ENCODE measurements around the gene CCNT2. TPM values are rescaled to one million over a fixed set of nuclear protein-coding genes. Genes with fewer than 3 reads are reported as not detected.

The CCNT2 gene
- total RNA-seq, 3 donors from 2014 or later = 37.9 to 51.7 (median 46.7) TPM

- DNase-seq = no peak
- H3K9me3 ChIP-seq = no peaks in the 10 kb centered on the region
- H3K4me1 ChIP-seq (ENCODE audit: low read depth) = peaks cover 6% of the 10 kb centered on the region
- no peak overlapping the region for H3K4me3 ChIP-seq
- no peak for TF ChIP-seq CTCF (IDR thresholded peaks at IDR 0.05)
- intact Hi-C loops (cut with DNase I, micrococcal nuclease) = no loop called here
- H3K36me3 ChIP-seq (ENCODE audit: low read depth) = no peaks in the 10 kb centered on the region
- ATAC-seq = no peak
Measured at GRCh38 chr2:134934150-134934549, 15.5 kb downstream of the CCNT2 start.

GRCh38 chr2:134934641-134935040 lies 16.0 kb downstream of the CCNT2 start:
- H3K4me1 ChIP-seq (ENCODE audit: low read depth) = peaks cover 6% of the 10 kb centered on the region
- H3K36me3 ChIP-seq (ENCODE audit: low read depth) = no peaks in the 10 kb centered on the region
- TF ChIP-seq CTCF (IDR thresholded peaks at IDR 0.05) = no peak
- no peak for ATAC-seq
- H3K9me3 ChIP-seq = no peaks in the 10 kb centered on the region
- H3K4me3 ChIP-seq = no peak overlapping the region
- DNase-seq = no peak
- intact Hi-C loops (cut with DNase I, micrococcal nuclease) = no loop called here

GRCh38 chr2:134936691-134937090 lies 18.1 kb downstream of the CCNT2 start:
- no peak overlapping the region for H3K4me3 ChIP-seq
- no peak for TF ChIP-seq CTCF (IDR thresholded peaks at IDR 0.05)
- ATAC-seq = no peak
- no peaks in the 10 kb centered on the region for H3K9me3 ChIP-seq
- H3K4me1 ChIP-seq (ENCODE audit: low read depth) = no peaks in the 10 kb centered on the region
- intact Hi-C loops (cut with DNase I, micrococcal nuclease) = no loop called here
- DNase-seq = no peak
- H3K36me3 ChIP-seq (ENCODE audit: low read depth) = no peaks in the 10 kb centered on the region

- no peak for DNase-seq
- Histone ChIP-seq H3K36me3 (ENCODE audit: low read depth) (no peaks in the 10 kb centered on the region), H3K4me3 (no peak overlapping the region), H3K4me1 (ENCODE audit: low read depth) (no peaks in the 10 kb centered on the region), H3K9me3 (no peaks in the 10 kb centered on the region)
- intact Hi-C loops (cut with DNase I, micrococcal nuclease) = no loop called here
- ATAC-seq = no peak
- TF ChIP-seq CTCF (IDR thresholded peaks at IDR 0.05) = no peak
Measured at GRCh38 chr2:134943540-134943939, 24.9 kb downstream of the CCNT2 start.

GRCh38 chr2:134944975-134945374 lies 26.4 kb downstream of the CCNT2 start:
- Histone ChIP-seq H3K4me3 (no peak overlapping the region), H3K9me3 (no peaks in the 10 kb centered on the region), H3K4me1 (ENCODE audit: low read depth) (peaks cover 8% of the 10 kb centered on the region), H3K36me3 (ENCODE audit: low read depth) (no peaks in the 10 kb centered on the region)
- intact Hi-C loops (cut with DNase I, micrococcal nuclease) = no loop called here
- DNase-seq (no peak), ATAC-seq (no peak)
- no peak for TF ChIP-seq CTCF (IDR thresholded peaks at IDR 0.05)

GRCh38 chr2:134946073-134946472 lies 27.5 kb downstream of the CCNT2 start:
- Histone ChIP-seq H3K4me3 (no peak overlapping the region), H3K4me1 (ENCODE audit: low read depth) (peaks cover 8% of the 10 kb centered on the region), H3K36me3 (ENCODE audit: low read depth) (no peaks in the 10 kb centered on the region), H3K9me3 (no peaks in the 10 kb centered on the region)
- DNase-seq = no peak
- intact Hi-C loops (cut with DNase I, micrococcal nuclease) = no loop called here
- ATAC-seq = no peak
- no peak for TF ChIP-seq CTCF (IDR thresholded peaks at IDR 0.05)

All from mucosa of descending colon (tissue), 3 donors.